Measurements from ENCODE around the gene ABCC1.

DNA sequence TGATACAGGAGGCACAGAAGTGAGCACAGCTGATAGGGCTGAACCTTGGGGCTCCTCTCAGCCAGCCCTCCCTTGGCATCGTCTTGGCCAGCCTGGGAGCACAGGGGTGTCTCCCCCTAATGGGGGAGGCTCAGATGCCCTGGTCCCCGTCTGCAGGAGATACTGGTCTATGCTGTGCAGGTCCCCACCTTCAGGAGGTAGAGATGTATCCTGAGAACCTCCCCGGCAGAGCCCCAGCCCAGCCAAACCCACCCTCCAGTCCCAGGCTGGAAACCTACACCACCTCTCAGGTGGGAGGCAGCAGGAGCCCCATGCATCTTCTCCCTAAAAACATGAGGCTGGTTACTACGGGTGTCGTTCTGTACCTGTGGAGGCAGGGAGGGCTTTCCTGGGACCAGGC, 235.2 kb downstream of the ABCC1 start:
- TF ChIP-seq EZH2phosphoT487 (IDR thresholded peaks at IDR 0.05; ENCODE audit: borderline replicate concordance), result no peak
- TF ChIP-seq, protein P1, sequence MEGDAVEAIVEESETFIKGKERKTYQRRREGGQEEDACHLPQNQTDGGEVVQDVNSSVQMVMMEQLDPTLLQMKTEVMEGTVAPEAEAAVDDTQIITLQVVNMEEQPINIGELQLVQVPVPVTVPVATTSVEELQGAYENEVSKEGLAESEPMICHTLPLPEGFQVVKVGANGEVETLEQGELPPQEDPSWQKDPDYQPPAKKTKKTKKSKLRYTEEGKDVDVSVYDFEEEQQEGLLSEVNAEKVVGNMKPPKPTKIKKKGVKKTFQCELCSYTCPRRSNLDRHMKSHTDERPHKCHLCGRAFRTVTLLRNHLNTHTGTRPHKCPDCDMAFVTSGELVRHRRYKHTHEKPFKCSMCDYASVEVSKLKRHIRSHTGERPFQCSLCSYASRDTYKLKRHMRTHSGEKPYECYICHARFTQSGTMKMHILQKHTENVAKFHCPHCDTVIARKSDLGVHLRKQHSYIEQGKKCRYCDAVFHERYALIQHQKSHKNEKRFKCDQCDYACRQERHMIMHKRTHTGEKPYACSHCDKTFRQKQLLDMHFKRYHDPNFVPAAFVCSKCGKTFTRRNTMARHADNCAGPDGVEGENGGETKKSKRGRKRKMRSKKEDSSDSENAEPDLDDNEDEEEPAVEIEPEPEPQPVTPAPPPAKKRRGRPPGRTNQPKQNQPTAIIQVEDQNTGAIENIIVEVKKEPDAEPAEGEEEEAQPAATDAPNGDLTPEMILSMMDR (conservative IDR thresholded peaks at IDR 0.05; ENCODE audit: low read length), result no peak

All from Loucy (cell line).